ENCODE measurements around the gene METRN.

METRN gene

GRCh38 chr16:695355-696089 is 19.4 kb upstream of the METRN start (continued):
- TF ChIP-seq EGR2 (tag by site-specific recombination; IDR thresholded peaks at IDR 0.05; ENCODE audit: low read depth) (no peak), INSM2 (tag by site-specific recombination; IDR thresholded peaks at IDR 0.05) (no peak; the same call in 1 of the 2 replicates), ZNF544 (tag by site-specific recombination; IDR thresholded peaks at IDR 0.05) (no peak), ZIC2 (tag by site-specific recombination; IDR thresholded peaks at IDR 0.05) (peak; percentile 69), ZBTB10 (tag by site-specific recombination; IDR thresholded peaks at IDR 0.05) (no peak), ZBTB20 (tag by site-specific recombination; IDR thresholded peaks at IDR 0.05) (no peak; the same call in 1 of the 2 replicates), ZNF16 (tag by site-specific recombination; IDR thresholded peaks at IDR 0.05; ENCODE audit: low read depth) (no peak), ZNF677 (tag by site-specific recombination; IDR thresholded peaks at IDR 0.05) (no peak), ZNF658 (tag by site-specific recombination; IDR thresholded peaks at IDR 0.05) (no peak), ZNF768 (tag by site-specific recombination; IDR thresholded peaks at IDR 0.05) (no peak), ZNF155 (tag by site-specific recombination; IDR thresholded peaks at IDR 0.05) (no peak), ZBTB21 (tag by site-specific recombination; IDR thresholded peaks at IDR 0.05) (no peak), GLI4 (tag by site-specific recombination; IDR thresholded peaks at IDR 0.05) (no peak), ZFP69B (tag by site-specific recombination; IDR thresholded peaks at IDR 0.05) (0 out of 2 replicates have a peak, but pooled peaks have one; percentile 14), SETDB1 (IDR thresholded peaks at IDR 0.05; ENCODE audit: insufficient read length, low read length) (no peak), PRDM4 (tag by site-specific recombination; IDR thresholded peaks at IDR 0.05) (no peak), ZNF449 (tag by site-specific recombination; IDR thresholded peaks at IDR 0.05) (peak; percentile 87), HOXC10 (CRISPR knock-in tag; IDR thresholded peaks at IDR 0.05) (no peak), ZNF473 (tag by site-specific recombination; IDR thresholded peaks at IDR 0.05) (no peak), ZNF654 (tag by site-specific recombination; IDR thresholded peaks at IDR 0.05; ENCODE audit: low read depth) (no peak), ZNF221 (tag by site-specific recombination; IDR thresholded peaks at IDR 0.05; ENCODE audit: borderline replicate concordance) (no peak), RBAK (tag by site-specific recombination; IDR thresholded peaks at IDR 0.05) (no peak), ZNF660 (tag by site-specific recombination; IDR thresholded peaks at IDR 0.05) (no peak), ZNF558 (tag by site-specific recombination; IDR thresholded peaks at IDR 0.05) (no peak), ZNF792 (tag by site-specific recombination; IDR thresholded peaks at IDR 0.05) (no peak), ZNF560 (tag by site-specific recombination; IDR thresholded peaks at IDR 0.05; ENCODE audit: borderline replicate concordance) (no peak)
- TF ChIP-seq, protein P1, sequence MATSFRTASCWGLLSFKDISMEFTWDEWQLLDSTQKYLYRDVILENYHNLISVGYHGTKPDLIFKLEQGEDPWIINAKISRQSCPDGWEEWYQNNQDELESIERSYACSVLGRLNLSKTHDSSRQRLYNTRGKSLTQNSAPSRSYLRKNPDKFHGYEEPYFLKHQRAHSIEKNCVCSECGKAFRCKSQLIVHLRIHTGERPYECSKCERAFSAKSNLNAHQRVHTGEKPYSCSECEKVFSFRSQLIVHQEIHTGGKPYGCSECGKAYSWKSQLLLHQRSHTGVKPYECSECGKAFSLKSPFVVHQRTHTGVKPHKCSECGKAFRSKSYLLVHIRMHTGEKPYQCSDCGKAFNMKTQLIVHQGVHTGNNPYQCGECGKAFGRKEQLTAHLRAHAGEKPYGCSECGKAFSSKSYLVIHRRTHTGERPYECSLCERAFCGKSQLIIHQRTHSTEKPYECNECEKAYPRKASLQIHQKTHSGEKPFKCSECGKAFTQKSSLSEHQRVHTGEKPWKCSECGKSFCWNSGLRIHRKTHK (tag by site-specific recombination; IDR thresholded peaks at IDR 0.05), result no peak
- TF ChIP-seq, protein P2, sequence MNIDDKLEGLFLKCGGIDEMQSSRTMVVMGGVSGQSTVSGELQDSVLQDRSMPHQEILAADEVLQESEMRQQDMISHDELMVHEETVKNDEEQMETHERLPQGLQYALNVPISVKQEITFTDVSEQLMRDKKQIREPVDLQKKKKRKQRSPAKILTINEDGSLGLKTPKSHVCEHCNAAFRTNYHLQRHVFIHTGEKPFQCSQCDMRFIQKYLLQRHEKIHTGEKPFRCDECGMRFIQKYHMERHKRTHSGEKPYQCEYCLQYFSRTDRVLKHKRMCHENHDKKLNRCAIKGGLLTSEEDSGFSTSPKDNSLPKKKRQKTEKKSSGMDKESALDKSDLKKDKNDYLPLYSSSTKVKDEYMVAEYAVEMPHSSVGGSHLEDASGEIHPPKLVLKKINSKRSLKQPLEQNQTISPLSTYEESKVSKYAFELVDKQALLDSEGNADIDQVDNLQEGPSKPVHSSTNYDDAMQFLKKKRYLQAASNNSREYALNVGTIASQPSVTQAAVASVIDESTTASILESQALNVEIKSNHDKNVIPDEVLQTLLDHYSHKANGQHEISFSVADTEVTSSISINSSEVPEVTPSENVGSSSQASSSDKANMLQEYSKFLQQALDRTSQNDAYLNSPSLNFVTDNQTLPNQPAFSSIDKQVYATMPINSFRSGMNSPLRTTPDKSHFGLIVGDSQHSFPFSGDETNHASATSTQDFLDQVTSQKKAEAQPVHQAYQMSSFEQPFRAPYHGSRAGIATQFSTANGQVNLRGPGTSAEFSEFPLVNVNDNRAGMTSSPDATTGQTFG (tag by site-specific recombination; IDR thresholded peaks at IDR 0.05; ENCODE audit: borderline replicate concordance), result no peak

All from HEK293 (cell line).